H1 (cell line): ENCODE data around the gene ZNF581. TPM values are rescaled to one million over a fixed set of nuclear protein-coding genes. Genes with fewer than 3 reads are reported as not detected.

Experiments used
- RFX5 ChIP-seq: IDR thresholded peaks from 2 replicates; pipeline ENCODE4 v1.6.1; 2011; ENCODE audit warnings: low read depth, low read length, improper control_type of control experiment, borderline replicate concordance
- polyA plus RNA-seq, 7 experiments: library from polyadenylated mRNA; depleted of rRNA in 3 of 7; stranded (reverse) in 5 of 7; unstranded in 2 of 7; fragments of >200 nt in 5 of 7; fragments of 200-250 nt in 2 of 7; gene quantifications; 1 replicate in 5 of 7; 2 replicates in 1 of 7; 4 replicates in 1 of 7; pipeline versions ENCODE4 v1.2.1 to v1.2.3, GENCODE V29; 2011 to 2013; ENCODE audit warnings: missing spikeins in 2 of 7, mixed read lengths in 2 of 7
- total RNA-seq: library from RNA; stranded (reverse); fragmentation: NEBNext Ultra II Directional; extraction: Animal tissue kit (Norgen Biotek cat#: 25700); gene quantifications from 2 replicates; pipeline ENCODE4 v1.2.1, GENCODE V29; 2021
- TF ChIP-seq, protein P1 (sequence below): IDR thresholded peaks from 2 replicates; pipeline ENCODE4 v1.6.1; 2012; ENCODE audit warnings: low read length, inconsistent platforms

Gene ZNF581
- total and polyA plus RNA-seq, 2 of the 8 experiments (the other 6 are each of a cell fraction or from before 2014, with no cell fraction given), result 73.0 to 76.1 TPM

DNA sequence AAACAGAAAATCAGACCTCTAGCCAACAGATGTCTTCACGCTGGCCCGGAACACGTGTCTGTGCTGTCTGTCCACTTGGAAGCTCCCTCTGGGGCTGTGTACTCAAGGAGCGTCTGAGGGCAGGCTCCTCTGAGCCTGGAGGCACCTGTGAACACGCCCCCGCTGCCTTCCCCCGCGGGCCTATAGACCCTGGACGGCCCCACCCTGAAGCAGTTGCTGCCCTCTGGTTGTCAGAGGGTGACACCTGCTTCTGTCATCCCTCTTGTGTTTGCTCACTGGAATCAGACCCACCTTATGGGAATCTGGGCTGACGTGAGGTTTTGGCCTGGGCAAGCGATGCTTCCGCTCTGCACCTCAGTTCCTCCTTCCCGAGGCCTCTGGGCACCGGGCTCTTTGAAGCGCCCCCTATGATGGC lies 50.8 kb downstream of the ZNF581 start (continued):
- TF ChIP-seq, protein P1, sequence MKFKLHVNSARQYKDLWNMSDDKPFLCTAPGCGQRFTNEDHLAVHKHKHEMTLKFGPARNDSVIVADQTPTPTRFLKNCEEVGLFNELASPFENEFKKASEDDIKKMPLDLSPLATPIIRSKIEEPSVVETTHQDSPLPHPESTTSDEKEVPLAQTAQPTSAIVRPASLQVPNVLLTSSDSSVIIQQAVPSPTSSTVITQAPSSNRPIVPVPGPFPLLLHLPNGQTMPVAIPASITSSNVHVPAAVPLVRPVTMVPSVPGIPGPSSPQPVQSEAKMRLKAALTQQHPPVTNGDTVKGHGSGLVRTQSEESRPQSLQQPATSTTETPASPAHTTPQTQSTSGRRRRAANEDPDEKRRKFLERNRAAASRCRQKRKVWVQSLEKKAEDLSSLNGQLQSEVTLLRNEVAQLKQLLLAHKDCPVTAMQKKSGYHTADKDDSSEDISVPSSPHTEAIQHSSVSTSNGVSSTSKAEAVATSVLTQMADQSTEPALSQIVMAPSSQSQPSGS, result no peak
- no peak for TF ChIP-seq RFX5
